HG03460 (cell line): ENCODE data around the gene SUSD6.

Experiments
- ATAC-seq: cut with Tn5 transposase; IDR thresholded peaks from one replicate; pipeline ENCODE4 v1.9.1; 2021; ENCODE audit not compliant: unreplicated experiment

SUSD6 gene

GRCh38 chr14:69611172-69612013, at the start of gene SUSD6:
TSS of gene SUSD6 (plus strand) at chr14:69611596. CDS start at chr14:69658593, 46,997 bp downstream.
- peak; percentile 51 for ATAC-seq

GRCh38 chr14:69561893-69562292, 49.5 kb upstream of the SUSD6 start:
- ATAC-seq = no peak

- ATAC-seq = no peak
These were observed 43.8 kb upstream of the SUSD6 start for GRCh38 chr14:69567563-69567962.

- ATAC-seq = no peak
These were observed 41.5 kb upstream of the SUSD6 start for GRCh38 chr14:69569859-69570258.

GRCh38 chr14:69570836-69571330, 40.5 kb upstream of the SUSD6 start:
- no peak for ATAC-seq

- no peak for ATAC-seq
These were observed 39.9 kb upstream of the SUSD6 start for GRCh38 chr14:69571449-69572029.

GRCh38 chr14:69572030-69572840, 39.2 kb upstream of the SUSD6 start:
- ATAC-seq = no peak

GRCh38 chr14:69572841-69573135, 38.6 kb upstream of the SUSD6 start:
- no peak for ATAC-seq

- no peak for ATAC-seq
These were observed 38.1 kb upstream of the SUSD6 start for GRCh38 chr14:69573205-69573830.

GRCh38 chr14:69573831-69574262, 37.5 kb upstream of the SUSD6 start:
- ATAC-seq = no peak

- ATAC-seq = no peak
These were observed 37.0 kb upstream of the SUSD6 start, which contains the start of gene CCDC177 for GRCh38 chr14:69574263-69574953. TSS of gene CCDC177 (minus strand) at chr14:69574871. CDS start at chr14:69573622, 1,249 bp downstream.

GRCh38 chr14:69574954-69575295, 36.5 kb upstream of the SUSD6 start:
- no peak for ATAC-seq

- no peak for ATAC-seq
These were observed 31.9 kb upstream of the SUSD6 start for GRCh38 chr14:69579476-69579875.

- no peak for ATAC-seq
These were observed 31.3 kb upstream of the SUSD6 start for GRCh38 chr14:69580009-69580577.

- ATAC-seq = no peak
These were observed 30.0 kb upstream of the SUSD6 start for GRCh38 chr14:69581316-69581935.

- no peak for ATAC-seq
These were observed 29.2 kb upstream of the SUSD6 start for GRCh38 chr14:69582212-69582611.

- no peak for ATAC-seq
These were observed 28.6 kb upstream of the SUSD6 start for GRCh38 chr14:69582829-69583228.

GRCh38 chr14:69584389-69584788, 27.0 kb upstream of the SUSD6 start:
- no peak for ATAC-seq

- no peak for ATAC-seq
These were observed 25.0 kb upstream of the SUSD6 start for GRCh38 chr14:69586404-69586803.

- no peak for ATAC-seq
These were observed 24.0 kb upstream of the SUSD6 start for GRCh38 chr14:69587389-69587788.
